GM21528 (cell line): ENCODE data around the gene KIAA0232.
"Not testable (repeated sequence)": the region's sequence is repeated elsewhere in the genome, so short reads cannot be mapped to it uniquely, and the experiment has no call there.

Experiments
- ATAC-seq: cut with Tn5 transposase; IDR thresholded peaks from one replicate; pipeline ENCODE4 v1.9.1; 2021; ENCODE audit warnings: mild to moderate bottlenecking, moderate library complexity; ENCODE audit not compliant: unreplicated experiment, low FRiP score

The KIAA0232 gene

GRCh38 chr4:6875431-6875831 is 92.9 kb downstream of the KIAA0232 start:
- ATAC-seq = no peak

- no peak for ATAC-seq
These were observed 93.9 kb downstream of the KIAA0232 start for GRCh38 chr4:6876440-6876839.

- no peak for ATAC-seq
These were observed 94.5 kb downstream of the KIAA0232 start for GRCh38 chr4:6877067-6877466.

- no peak for ATAC-seq
These were observed 96.0 kb downstream of the KIAA0232 start for GRCh38 chr4:6878451-6879059.

DNA sequence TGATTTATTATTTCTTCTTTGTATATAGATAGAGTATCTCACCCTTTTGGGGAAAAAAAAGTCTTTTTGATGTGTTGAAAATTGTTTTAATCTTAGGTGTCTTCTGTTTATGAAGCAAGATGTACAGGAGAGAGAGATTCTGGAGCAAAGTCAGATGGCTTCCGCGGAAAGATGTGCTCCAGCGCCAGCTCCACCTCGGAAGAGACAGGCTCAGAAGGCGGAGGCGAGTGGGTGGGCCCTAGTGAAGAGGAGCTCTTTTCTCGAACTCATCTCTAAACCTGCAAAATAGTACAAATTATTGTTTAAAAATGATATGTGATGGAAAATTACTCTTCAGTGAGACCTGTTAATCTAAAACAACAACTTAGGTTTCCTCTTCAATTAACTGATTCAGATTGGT is 98.2 kb downstream of the KIAA0232 start:
- ATAC-seq = no peak

- ATAC-seq = no peak
These were observed 99.4 kb downstream of the KIAA0232 start for GRCh38 chr4:6881908-6882307.

- no peak for ATAC-seq
These were observed 101.9 kb downstream of the KIAA0232 start for GRCh38 chr4:6884341-6884870.

GRCh38 chr4:6885953-6886557 is 103.5 kb downstream of the KIAA0232 start:
- ATAC-seq = no peak

DNA sequence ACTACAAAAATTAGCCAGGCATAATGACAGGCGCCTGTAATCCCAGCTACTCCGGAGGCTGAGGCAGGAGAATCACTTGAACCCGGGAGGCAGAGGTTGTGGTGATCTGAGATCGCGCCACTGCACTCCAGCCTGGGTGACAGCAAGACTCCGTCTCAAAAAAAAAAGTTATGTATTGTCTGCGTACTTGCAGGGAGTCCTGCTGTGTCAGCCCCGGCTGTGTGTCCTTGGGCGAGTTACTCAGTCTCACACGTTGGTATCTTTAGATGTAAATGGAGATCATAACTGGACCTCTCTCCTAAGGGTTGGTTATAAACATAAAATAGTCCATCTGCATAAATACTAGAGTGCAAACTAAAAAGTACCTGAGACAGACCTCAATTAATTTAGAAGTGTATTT is 104.4 kb downstream of the KIAA0232 start:
- ATAC-seq = no peak

GRCh38 chr4:6887591-6888371 is 105.3 kb downstream of the KIAA0232 start:
- no peak for ATAC-seq

- no peak for ATAC-seq
These were observed 106.1 kb downstream of the KIAA0232 start for GRCh38 chr4:6888506-6889071.

GRCh38 chr4:6889101-6889735 is 106.7 kb downstream of the KIAA0232 start:
- ATAC-seq = no peak

DNA sequence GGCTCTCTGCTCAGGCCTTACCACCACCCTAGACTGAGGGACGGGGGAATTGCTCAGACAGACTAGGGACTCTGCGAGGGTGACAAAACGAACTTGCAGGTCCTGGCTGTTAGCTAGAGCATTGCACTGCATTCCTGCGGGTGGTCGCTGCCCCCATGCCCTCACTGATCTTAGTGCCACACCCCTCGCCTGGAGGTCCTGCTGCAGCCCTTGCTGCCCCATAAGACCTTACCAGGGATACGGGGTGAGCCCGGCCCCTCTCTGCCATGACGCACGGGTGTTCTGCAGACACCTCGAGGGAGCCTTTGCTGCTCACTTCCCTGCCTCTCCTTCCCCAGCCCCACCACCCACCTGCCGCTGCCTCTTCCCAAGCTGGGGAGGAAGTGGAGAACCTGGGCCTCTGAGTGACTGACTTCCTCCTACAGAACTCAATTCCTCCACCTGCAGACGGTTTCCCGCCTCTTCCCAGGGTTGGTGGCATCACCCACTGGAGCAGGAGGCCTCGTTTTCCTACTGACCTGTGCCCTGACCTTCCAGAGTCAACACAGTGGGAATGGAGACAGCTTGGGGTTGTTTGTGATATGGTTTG is 107.3 kb downstream of the KIAA0232 start:
- no peak for ATAC-seq

DNA sequence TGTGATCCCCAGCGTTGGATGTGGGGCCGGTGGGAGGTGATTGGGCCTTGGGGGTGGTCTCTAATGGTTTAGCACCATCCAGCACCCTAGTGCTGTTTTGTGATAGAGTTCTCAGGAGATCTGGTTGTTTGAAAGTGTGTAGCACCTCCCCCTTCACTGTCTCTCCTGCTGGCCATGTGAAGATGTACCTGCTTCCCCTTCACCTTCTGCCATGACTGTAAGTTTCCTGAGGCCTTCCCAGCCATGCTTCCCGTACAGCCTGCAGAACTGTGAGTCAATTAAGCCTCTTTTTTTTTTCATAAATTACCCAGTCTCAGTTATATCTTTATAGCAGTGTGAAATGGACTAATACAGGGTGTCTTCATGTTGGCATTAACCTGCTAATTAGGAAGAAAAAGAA is 107.8 kb downstream of the KIAA0232 start:
- no peak for ATAC-seq

GRCh38 chr4:6890971-6891370 is 108.4 kb downstream of the KIAA0232 start:
- not testable (repeated sequence) for ATAC-seq

DNA sequence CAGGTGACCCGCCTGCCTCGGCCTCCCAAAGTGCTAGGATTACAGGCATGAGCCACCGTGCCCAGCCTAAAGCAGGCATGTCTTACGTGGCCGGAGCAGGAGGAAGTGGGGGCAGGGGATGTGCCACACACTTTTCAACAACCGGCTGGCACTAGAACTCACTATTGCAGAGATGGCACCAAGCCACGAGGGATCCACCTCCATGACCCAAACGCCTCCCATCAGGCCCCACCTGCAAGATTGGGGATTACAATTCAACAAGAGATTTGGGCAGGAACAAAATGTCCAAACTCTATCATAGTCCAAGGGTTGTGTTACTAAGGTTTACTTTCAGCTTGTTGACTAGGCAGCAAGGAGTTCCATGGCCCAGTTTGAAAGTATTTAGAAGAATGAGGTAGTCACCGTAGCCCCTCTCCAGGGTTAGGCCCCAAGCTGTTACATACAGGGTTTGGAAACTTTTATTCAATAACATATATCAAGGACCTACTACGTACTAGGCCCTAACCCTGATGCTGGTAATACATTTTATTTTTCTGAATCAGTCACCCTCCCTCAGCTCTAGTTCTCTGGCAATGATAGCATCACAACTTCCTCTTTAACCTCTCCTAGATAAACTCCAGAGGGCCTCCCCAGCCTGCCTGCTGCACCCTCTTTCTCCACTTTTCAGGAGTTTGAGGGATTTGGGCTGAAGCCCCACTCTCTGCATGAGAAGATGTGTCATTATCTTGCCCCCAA is 109.1 kb downstream of the KIAA0232 start:
- ATAC-seq = no peak

GRCh38 chr4:6892190-6892908 is 109.8 kb downstream of the KIAA0232 start:
- no peak for ATAC-seq

DNA sequence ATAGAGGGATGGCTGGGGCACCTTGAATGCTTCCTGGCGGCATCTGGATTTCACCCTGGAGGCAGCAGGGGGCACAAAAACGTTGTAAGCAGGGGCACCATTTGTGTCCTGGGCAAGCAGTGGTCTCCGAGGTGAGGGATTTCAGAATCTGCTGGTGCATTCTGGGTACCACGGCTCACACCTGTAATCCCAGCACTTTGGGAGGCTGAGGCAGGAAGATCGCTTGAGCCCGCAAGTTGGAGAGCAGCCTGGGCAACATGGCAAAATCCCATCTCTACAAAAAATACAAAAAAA is 110.3 kb downstream of the KIAA0232 start:
- ATAC-seq = no peak

- ATAC-seq = no peak
These were observed 111.0 kb downstream of the KIAA0232 start for GRCh38 chr4:6893449-6894085.
